ENCODE measurements around the gene MMEL1.
"Not testable (repeated sequence)": the region's sequence is repeated elsewhere in the genome, so short reads cannot be mapped to it uniquely, and the experiment has no call there.

Gene MMEL1

GRCh38 chr1:2557482-2558400 lies 75.1 kb downstream of the MMEL1 start:
- no peak for DNase-seq (ENCODE audit: low spot score)

- DNase-seq (ENCODE audit: low spot score), result no peak
Observed at GRCh38 chr1:2556678-2557481, 75.9 kb downstream of the MMEL1 start.

- no peak for DNase-seq (ENCODE audit: low spot score)
Observed at GRCh38 chr1:2556277-2556677, 76.5 kb downstream of the MMEL1 start, which contains the start of gene TNFRSF14. Gene TNFRSF14, plus strand, starts transcription at chr1:2556371. Its CDS starts 294 bp downstream, at chr1:2556665.

- DNase-seq (ENCODE audit: low spot score), result no peak
Observed at GRCh38 chr1:2555634-2556276, 77.1 kb downstream of the MMEL1 start.

- DNase-seq (ENCODE audit: low spot score), result no peak
Observed at GRCh38 chr1:2554621-2555387, 78.0 kb downstream of the MMEL1 start.

GRCh38 chr1:2553871-2554620 lies 78.8 kb downstream of the MMEL1 start:
- DNase-seq (ENCODE audit: low spot score), result no peak

- not testable (repeated sequence) for DNase-seq (ENCODE audit: low spot score)
Observed at GRCh38 chr1:2553076-2553475, 79.7 kb downstream of the MMEL1 start.

- DNase-seq (ENCODE audit: low spot score), result no peak
Observed at GRCh38 chr1:2552189-2552588, 80.6 kb downstream of the MMEL1 start.

- DNase-seq (ENCODE audit: low spot score), result not testable (repeated sequence)
Observed at GRCh38 chr1:2551544-2551943, 81.3 kb downstream of the MMEL1 start.

- not testable (repeated sequence) for DNase-seq (ENCODE audit: low spot score)
Observed at GRCh38 chr1:2550309-2550861, 82.4 kb downstream of the MMEL1 start.

- not testable (repeated sequence) for DNase-seq (ENCODE audit: low spot score)
Observed at GRCh38 chr1:2549367-2550029, 83.3 kb downstream of the MMEL1 start.

- peak; percentile 94 for DNase-seq (ENCODE audit: low spot score)
Observed at GRCh38 chr1:2548068-2548589, 84.7 kb downstream of the MMEL1 start.

GRCh38 chr1:2547210-2548067 lies 85.4 kb downstream of the MMEL1 start:
- no peak for DNase-seq (ENCODE audit: low spot score)

GRCh38 chr1:2546515-2547209 lies 86.2 kb downstream of the MMEL1 start:
- peak; percentile 87 for DNase-seq (ENCODE audit: low spot score)

- DNase-seq (ENCODE audit: low spot score), result peak; percentile 96
Observed at GRCh38 chr1:2545754-2546514, 86.9 kb downstream of the MMEL1 start.

GRCh38 chr1:2544875-2545640 lies 87.8 kb downstream of the MMEL1 start:
- DNase-seq (ENCODE audit: low spot score), result no peak

Measured in HuH-7.5 (cell line).